ENCODE data around the gene KNDC1. TPM values are rescaled to one million over a fixed set of nuclear protein-coding genes. Genes with fewer than 3 reads are reported as not detected.

The KNDC1 gene
- total and polyA plus RNA-seq, 12 donors, result 1.0 to 93.4 (median 39.0) TPM

GRCh38 chr10:133124357-133125211 lies 35.4 kb upstream of the KNDC1 start:
- intact Hi-C loops (cut with DNase I), result loop anchor here (5.0 kb wide), 2 partner anchors 182 to 287 kb away; partner anchors contain the start of gene CFAP46 (in 1 of the 2)
- no peak overlapping the region for H3K4me3 ChIP-seq
- H3K27ac ChIP-seq, result no peak overlapping the region
- no peaks in the 10 kb centered on the region for H3K36me3 ChIP-seq (replicated peaks in 1 of 2)
- TF ChIP-seq POLR2A (IDR thresholded peaks at IDR 0.05), result no peak
- TF ChIP-seq, protein P1, sequence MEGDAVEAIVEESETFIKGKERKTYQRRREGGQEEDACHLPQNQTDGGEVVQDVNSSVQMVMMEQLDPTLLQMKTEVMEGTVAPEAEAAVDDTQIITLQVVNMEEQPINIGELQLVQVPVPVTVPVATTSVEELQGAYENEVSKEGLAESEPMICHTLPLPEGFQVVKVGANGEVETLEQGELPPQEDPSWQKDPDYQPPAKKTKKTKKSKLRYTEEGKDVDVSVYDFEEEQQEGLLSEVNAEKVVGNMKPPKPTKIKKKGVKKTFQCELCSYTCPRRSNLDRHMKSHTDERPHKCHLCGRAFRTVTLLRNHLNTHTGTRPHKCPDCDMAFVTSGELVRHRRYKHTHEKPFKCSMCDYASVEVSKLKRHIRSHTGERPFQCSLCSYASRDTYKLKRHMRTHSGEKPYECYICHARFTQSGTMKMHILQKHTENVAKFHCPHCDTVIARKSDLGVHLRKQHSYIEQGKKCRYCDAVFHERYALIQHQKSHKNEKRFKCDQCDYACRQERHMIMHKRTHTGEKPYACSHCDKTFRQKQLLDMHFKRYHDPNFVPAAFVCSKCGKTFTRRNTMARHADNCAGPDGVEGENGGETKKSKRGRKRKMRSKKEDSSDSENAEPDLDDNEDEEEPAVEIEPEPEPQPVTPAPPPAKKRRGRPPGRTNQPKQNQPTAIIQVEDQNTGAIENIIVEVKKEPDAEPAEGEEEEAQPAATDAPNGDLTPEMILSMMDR (IDR thresholded peaks at IDR 0.05), result peak; percentile 21 to 77 (median 54)
- DNase-seq, result peak in 5 of 7 donors; percentile 29 to 60 (median 46)
- H3K9me3 ChIP-seq (replicated peaks in 1 of 3), result no peaks in the 10 kb centered on the region
- H3K4me1 ChIP-seq (replicated peaks in 1 of 2), result no peaks in the 10 kb centered on the region
- 29 to 52% (median 30%) methylated on average over 9 to 58 of the region's 58 CpGs for WGBS, 4 donors
- peaks cover 12% of the 10 kb centered on the region for H3K27me3 ChIP-seq

DNA sequence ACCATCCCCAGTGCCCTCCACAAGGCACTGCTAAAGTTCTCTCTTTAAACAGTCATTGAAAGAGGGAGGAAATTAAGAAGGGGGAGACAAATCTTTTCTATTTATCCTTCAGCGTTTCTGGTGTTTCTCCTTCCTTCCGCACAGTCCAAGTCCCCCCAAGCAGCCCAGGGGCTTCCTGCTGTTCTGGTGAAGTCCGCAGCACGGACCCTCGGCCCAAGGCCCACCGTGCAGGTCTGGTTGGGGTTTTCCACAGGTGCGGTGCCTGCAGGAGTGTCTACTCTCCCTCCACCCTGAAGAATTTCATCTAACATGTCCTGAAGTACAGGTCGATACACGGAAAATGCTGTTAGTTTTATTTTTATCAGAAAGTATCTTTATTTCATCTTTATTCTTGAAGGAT lies 34.1 kb upstream of the KNDC1 start:
- Histone ChIP-seq H3K27ac (no peak overlapping the region), H3K9me3 (replicated peaks in 1 of 3) (no peaks in the 10 kb centered on the region), H3K4me3 (no peak overlapping the region), H3K36me3 (replicated peaks in 1 of 2) (no peaks in the 10 kb centered on the region), H3K27me3 (peaks cover 12% of the 10 kb centered on the region), H3K4me1 (replicated peaks in 1 of 2) (no peaks in the 10 kb centered on the region)
- peak in 1 of 7 donors; percentile 49 for DNase-seq
- 82 to 87% (median 84%) methylated on average over 9 of the region's 9 CpGs for WGBS, 4 donors
- intact Hi-C loops (cut with DNase I), result loop anchor here in 1 of 2 donors (5.0 kb wide), 1 partner anchor 184 kb away; the partner anchor contains the start of gene CFAP46
- TF ChIP-seq, protein P1 (IDR thresholded peaks at IDR 0.05), result no peak
- TF ChIP-seq POLR2A (IDR thresholded peaks at IDR 0.05), result no peak

DNA sequence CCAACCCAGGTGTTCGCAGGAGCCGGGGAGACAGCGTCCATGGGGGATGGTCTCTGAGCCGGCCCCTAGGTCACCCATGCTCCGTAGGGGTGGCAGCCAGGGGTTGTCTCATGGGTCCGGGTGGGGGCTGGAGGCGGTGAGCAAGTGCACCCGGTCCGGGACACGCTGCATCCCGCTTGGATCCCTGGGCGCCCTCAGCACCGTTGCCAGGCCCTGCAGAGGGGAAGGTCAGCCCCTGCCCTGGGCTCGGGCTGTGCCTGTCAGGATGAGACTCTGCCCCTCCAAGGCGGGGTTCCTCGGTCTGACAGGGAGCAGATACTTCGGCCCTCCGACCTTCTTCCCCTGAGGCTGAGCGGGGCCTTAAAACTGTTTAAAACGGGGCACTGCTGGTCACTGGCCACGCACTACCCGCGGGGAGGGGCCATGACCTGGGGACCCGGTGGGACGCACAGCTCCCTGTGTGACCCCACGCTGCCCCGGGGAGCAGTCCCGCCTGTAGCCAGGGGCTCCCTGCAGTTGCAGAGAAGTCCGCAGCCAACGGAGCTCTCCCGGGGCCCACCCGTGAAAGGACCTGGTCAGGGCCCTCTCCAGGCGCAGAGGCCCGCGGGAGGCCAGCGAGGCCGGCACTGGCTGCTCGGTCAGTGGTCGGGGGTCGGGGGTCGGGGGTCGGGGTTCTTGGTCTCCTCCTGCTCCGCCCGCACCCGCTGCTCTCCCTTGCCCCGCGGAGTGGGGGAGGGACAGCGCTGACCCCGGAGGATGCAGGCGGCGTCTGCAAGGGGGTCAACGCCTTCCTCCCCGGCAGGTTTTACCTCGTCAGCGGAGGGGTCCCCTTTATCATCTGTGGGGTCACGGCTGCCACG lies 33.4 kb upstream of the KNDC1 start:
- Histone ChIP-seq H3K4me1 (replicated peaks in 1 of 2) (no peaks in the 10 kb centered on the region), H3K36me3 (replicated peaks in 1 of 2) (no peaks in the 10 kb centered on the region), H3K27ac (no peak overlapping the region), H3K4me3 (no peak overlapping the region), H3K9me3 (replicated peaks in 1 of 3) (no peaks in the 10 kb centered on the region), H3K27me3 (peaks cover 12% of the 10 kb centered on the region)
- intact Hi-C loops (cut with DNase I), result loop anchor here in 1 of 2 donors (5.0 kb wide), 1 partner anchor 184 kb away; the partner anchor contains the start of gene CFAP46
- 85 to 95% (median 86%) methylated on average over 7 to 57 of the region's 57 CpGs for WGBS, 4 donors
- peak in 2 of 7 donors; percentile 9 to 46 for DNase-seq
- TF ChIP-seq, protein P1 (IDR thresholded peaks at IDR 0.05), result no peak
- TF ChIP-seq POLR2A (IDR thresholded peaks at IDR 0.05), result no peak

Measured in adrenal gland (tissue), 12 donors.